Glomerular visceral epithelial cell (primary cell): ENCODE results near the gene TRMT6.

Experiments used
- DNase-seq: peaks from one replicate; pipeline ENCODE4 v3.0.0-alpha.2; 2016; ENCODE audit errors: extremely low spot score

Gene TRMT6

DNA sequence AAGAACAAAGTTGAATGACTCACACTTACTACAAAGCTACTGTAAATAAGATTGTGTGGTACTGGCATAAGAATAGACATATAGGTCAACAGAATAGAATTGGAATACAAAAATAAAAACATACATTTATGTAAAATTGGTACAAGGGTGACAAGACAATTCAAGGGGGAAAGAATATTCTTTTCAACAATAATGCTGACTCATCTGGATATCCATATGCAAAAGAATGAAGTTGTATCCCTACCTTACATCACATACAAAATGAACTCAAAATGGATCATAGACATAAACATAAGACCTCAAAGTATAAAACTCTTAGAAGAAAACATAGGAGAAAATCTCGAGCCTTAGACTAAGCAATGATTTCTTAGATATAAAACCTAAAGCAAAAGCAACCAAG lies 50.9 kb downstream of the TRMT6 start:
- no peak for DNase-seq

DNA sequence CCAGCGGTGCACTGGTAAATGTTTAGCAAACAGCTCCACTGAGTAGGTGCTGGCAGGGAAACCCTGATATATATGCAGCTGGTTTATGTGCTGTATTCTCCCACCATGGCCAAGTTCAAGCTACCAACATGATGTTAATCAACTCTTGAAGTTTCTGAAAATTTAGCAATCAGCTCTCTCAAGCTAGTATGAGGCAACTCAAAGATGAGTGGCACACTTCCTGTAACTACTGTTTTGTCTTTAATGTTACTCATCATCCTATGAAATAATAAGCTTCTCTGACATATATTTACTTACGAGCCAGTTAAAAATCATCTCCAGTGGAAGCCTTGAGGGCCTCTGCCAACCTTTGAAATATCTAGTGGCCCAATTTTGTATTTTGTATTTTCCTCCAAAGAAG lies 54.7 kb downstream of the TRMT6 start:
- DNase-seq: no peak

DNA sequence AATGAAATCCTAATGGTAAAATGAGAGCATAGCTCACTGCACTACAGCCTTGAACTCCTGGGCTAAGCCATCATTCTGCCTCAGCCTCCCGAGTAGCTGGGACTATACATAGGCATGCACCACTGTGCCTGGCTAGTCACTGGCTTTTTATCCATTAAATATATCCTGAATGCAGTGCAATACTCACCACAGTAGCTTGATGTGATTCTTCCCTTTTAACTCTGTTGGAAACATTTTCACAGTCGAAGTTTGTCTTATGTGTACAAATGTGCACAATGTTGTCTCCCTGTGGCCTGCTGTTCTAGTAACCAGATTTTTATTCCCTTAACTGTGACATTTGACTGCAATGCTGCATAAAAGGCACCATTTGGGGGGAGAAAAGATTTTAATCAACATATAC lies 56.7 kb downstream of the TRMT6 start:
- no peak for DNase-seq

DNA sequence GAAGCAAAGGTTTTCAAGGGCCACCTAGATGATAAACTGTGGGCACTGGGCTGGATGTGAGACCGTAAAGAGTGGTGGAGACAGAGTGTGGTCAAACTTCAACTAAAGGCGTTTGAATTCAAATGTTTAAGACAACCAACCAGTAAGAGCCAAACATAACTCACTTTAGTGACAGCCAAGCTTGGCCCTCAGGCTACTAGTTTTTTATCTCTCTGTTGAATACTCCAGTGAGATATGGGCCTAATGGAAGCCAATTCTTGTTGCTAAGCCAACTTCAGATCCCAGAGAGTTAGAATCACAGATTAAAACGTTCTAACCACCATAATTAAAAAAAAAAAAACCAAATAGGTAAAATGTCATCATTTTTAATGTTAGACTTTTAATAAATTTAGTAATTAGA lies 57.3 kb downstream of the TRMT6 start:
- DNase-seq: no peak

DNA sequence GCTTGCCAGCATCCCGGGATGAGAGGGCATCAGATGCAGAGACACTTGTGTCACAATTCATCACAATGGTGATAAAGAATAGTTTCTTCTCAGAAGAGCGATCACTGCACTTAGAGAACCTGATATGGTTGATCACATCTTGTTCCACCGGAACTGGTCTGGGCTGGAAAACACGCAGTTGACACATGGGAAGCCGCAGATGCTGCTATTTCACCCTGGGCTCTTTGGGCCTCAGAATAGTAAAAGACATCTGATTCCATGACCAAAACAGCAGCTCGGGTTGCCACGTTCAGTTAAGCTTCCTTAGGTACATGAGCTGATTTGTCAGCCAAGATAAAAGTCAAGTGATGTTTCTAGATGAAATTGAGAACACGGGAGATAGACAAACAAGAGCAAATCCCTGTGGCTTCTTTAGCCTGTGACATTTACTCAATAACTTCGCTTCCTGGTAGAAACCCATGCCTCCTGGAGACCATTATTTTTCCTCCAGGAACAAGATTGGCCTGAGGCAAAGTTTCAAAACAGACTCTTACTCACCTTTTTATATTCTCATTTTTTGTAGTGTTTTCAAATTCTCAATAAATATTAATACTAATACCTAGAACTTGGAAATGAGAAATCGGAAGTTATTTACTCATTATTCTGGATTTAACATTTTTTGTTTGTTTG lies 59.4 kb downstream of the TRMT6 start:
- DNase-seq: no peak

DNA sequence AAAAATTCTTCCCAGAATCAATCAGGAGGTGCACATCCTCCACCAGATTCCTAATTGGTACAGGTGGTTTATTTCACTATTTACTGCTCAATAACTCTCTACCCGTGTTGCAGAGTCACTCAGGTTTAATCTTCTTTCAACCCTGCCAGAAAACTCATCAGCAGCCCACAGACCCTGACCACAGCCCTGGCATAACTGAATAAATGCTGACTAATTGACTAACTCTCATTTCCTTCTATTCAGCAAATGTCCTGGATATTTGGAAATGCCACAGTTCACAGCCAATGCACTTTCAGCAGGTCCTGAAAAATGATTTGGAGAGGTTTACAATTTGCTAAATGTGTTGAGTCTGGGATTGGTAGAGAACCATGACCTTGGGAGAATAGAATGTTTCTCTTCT lies 62.3 kb downstream of the TRMT6 start:
- DNase-seq: no peak

DNA sequence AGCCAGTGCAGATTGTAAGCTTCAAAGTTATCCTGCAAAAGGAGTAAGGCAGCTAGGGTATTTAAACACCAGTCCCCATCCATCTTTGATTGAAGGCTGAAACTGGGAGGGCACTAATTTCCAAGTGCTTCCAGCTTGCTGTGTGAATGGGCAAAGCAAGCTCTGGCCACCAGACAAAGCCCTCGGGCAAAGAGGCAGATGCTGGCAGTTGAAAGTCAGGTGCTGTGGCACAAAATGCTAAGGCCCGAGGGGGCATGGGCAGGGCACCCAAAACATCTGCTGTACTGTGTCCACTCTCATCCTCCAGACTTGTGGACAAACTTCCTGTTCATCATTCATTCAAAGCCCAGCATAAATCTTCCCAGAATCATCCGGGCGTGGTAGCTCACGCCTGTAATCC lies 62.9 kb downstream of the TRMT6 start:
- no peak for DNase-seq
